DOHH2 (cell line): ENCODE results near the gene PAFAH2.

Experiments
- H3F3A ChIP-seq: fragments of 200-600 bp; sonication (generic), shearing (Covaris generic); 2 replicates; pipeline ENCODE4 v1.6.0; 2016; ENCODE audit warnings: antibody characterized with exemption, mild to moderate bottlenecking; ENCODE audit not compliant: control insufficient read depth, insufficient read depth
- H3K27ac ChIP-seq: fragments of 200-600 bp; sonication (generic); 2 replicates; pipeline ENCODE4 v1.5.1; 2014; ENCODE audit warnings: low read depth, mild to moderate bottlenecking, low read length, moderate library complexity
- H3K27me3 ChIP-seq: fragments of 200-600 bp; sonication (generic); 2 replicates; pipeline ENCODE4 v1.6.1; 2014; ENCODE audit warnings: mild to moderate bottlenecking, low read length, mixed read lengths; ENCODE audit not compliant: control insufficient read depth
- H3K36me3 ChIP-seq: fragments of 200-600 bp; sonication (generic); 2 replicates; pipeline ENCODE4 v1.6.1; 2014; ENCODE audit warnings: mild to moderate bottlenecking, low read length, moderate library complexity, mixed read lengths; ENCODE audit not compliant: control insufficient read depth
- H3K4me1 ChIP-seq: fragments of 200-600 bp; sonication (generic); 2 replicates; pipeline ENCODE4 v1.6.1; 2014; ENCODE audit warnings: mild to moderate bottlenecking, low read length, mixed read lengths; ENCODE audit not compliant: control insufficient read depth
- H3K4me2 ChIP-seq: fragments of 200-600 bp; sonication (generic); 2 replicates; pipeline ENCODE4 v1.6.0; 2014; ENCODE audit warnings: mild to moderate bottlenecking, low read length, moderate library complexity
- H3K4me3 ChIP-seq: fragments of 200-600 bp; sonication (generic); 2 replicates; pipeline ENCODE4 v1.5.1; 2014; ENCODE audit warnings: mild to moderate bottlenecking, low read length, mixed read lengths
- H3K79me2 ChIP-seq: fragments of 200-600 bp; sonication (generic); 2 replicates; pipeline ENCODE4 v1.6.1; 2014; ENCODE audit warnings: mild to moderate bottlenecking, low read length, mixed read lengths; ENCODE audit not compliant: control insufficient read depth
- H3K9me2 ChIP-seq: fragments of 200-600 bp; sonication (generic); replicated peaks from 2 replicates; pipeline ENCODE4 v1.6.1; 2014; ENCODE audit warnings: mild to moderate bottlenecking, low read length, mixed read lengths; ENCODE audit not compliant: control insufficient read depth
- H3K9me3 ChIP-seq: fragments of 200-600 bp; sonication (generic); 2 replicates; pipeline ENCODE4 v1.6.1; 2014; ENCODE audit warnings: antibody characterized with exemption, low read length, mixed read lengths; ENCODE audit not compliant: control insufficient read depth, insufficient read depth
- H4K20me1 ChIP-seq: fragments of 200-600 bp; sonication (generic); 2 replicates; pipeline ENCODE4 v1.6.0; 2014; ENCODE audit warnings: low read depth, mild to moderate bottlenecking, antibody characterized with exemption, low read length, moderate library complexity; ENCODE audit not compliant: control insufficient read depth, insufficient read depth
- CTCF ChIP-seq: fragments of 200-600 bp; sonication (generic); IDR thresholded peaks from one replicate; pipeline ENCODE4 v1.5.1; 2014; ENCODE audit warnings: antibody characterized with exemption, mild to moderate bottlenecking, low read depth, low read length; ENCODE audit not compliant: poor library complexity, severe bottlenecking
- EZH2phosphoT487 ChIP-seq: fragments of 200-600 bp; sonication (generic); IDR thresholded peaks from 2 replicates; pipeline ENCODE4 v1.6.1; 2017; ENCODE audit warnings: borderline replicate concordance, mild to moderate bottlenecking, antibody characterized with exemption, low read length, moderate library complexity, mixed read lengths

PAFAH2 gene

GRCh38 chr1:26043765-26044164 lies 45.9 kb upstream of the PAFAH2 start:
- no peak overlapping the region for H3K27ac ChIP-seq
- no peaks in the 10 kb centered on the region for H3F3A ChIP-seq
- H3K4me1 ChIP-seq, result no peaks in the 10 kb centered on the region
- no peaks in the 10 kb centered on the region for H3K79me2 ChIP-seq
- no peaks in the 10 kb centered on the region for H3K9me3 ChIP-seq
- H3K4me2 ChIP-seq, result no peak overlapping the region
- peaks cover 28% of the 10 kb centered on the region; the same call in 1 of the 2 replicates for H3K27me3 ChIP-seq
- H3K9me2 ChIP-seq, result no peaks in the 10 kb centered on the region
- no peak overlapping the region for H3K4me3 ChIP-seq
- no peaks in the 10 kb centered on the region for H4K20me1 ChIP-seq
- H3K36me3 ChIP-seq, result no peaks in the 10 kb centered on the region
- no peak for TF ChIP-seq CTCF
- no peak for TF ChIP-seq EZH2phosphoT487

GRCh38 chr1:26041978-26042377 lies 44.1 kb upstream of the PAFAH2 start:
- Histone ChIP-seq H3K27ac (no peak overlapping the region), H4K20me1 (no peaks in the 10 kb centered on the region), H3K4me2 (no peak overlapping the region), H3F3A (no peaks in the 10 kb centered on the region), H3K9me3 (no peaks in the 10 kb centered on the region), H3K79me2 (no peaks in the 10 kb centered on the region), H3K9me2 (no peaks in the 10 kb centered on the region), H3K36me3 (no peaks in the 10 kb centered on the region), H3K4me1 (no peaks in the 10 kb centered on the region), H3K4me3 (no peak overlapping the region), H3K27me3 (peaks cover 16% of the 10 kb centered on the region; the same call in 1 of the 2 replicates)
- TF ChIP-seq CTCF, result no peak
- TF ChIP-seq EZH2phosphoT487, result no peak

- Histone ChIP-seq H3K9me2 (no peaks in the 10 kb centered on the region), H3K4me1 (no peaks in the 10 kb centered on the region), H3K4me2 (no peak overlapping the region), H3K27ac (no peak overlapping the region), H4K20me1 (no peaks in the 10 kb centered on the region), H3K27me3 (peaks cover 16% of the 10 kb centered on the region; the same call in 1 of the 2 replicates), H3K36me3 (no peaks in the 10 kb centered on the region), H3K79me2 (no peaks in the 10 kb centered on the region), H3F3A (no peaks in the 10 kb centered on the region), H3K4me3 (no peak overlapping the region), H3K9me3 (no peaks in the 10 kb centered on the region)
- TF ChIP-seq EZH2phosphoT487 (no peak), CTCF (no peak)
These were observed 43.5 kb upstream of the PAFAH2 start for GRCh38 chr1:26041401-26041800.
